HG03039 (cell line): Measurements from ENCODE around the gene WDR59.

Source experiments
- ATAC-seq: cut with Tn5 transposase; IDR thresholded peaks from one replicate; pipeline ENCODE4 v1.9.1; 2021; ENCODE audit warnings: mild to moderate bottlenecking, moderate library complexity; ENCODE audit not compliant: unreplicated experiment

WDR59 gene

DNA sequence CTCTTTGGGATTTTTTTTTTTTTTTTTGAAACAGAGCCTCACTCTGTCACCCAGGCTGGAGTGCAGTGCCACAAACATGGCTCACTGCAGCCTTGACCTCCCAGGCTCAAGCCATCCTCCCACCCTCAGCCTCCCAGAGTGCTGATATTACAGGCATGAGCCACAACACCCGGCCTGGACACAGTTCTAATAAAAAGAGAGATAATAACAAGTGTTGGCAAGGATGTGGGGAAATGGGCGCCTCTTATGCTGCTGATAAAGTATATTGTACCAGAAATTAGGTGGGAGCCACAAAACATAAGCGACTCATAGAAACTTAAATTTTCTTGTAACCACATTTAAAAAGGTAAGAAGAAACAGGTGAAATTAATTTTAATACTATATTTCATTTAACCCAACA, 159.9 kb downstream of the WDR59 start:
- ATAC-seq: no peak
